DMS114 treated with DMSO at 0.1 percent for 48 hours (cell line): ENCODE data around the gene PREB.

ENCODE experiments used
- DNase-seq: peaks from one replicate; lab custom pipeline; 2025; ENCODE audit not compliant: unreplicated experiment; lab: John Stamatoyannopoulos, UW

PREB gene

DNA sequence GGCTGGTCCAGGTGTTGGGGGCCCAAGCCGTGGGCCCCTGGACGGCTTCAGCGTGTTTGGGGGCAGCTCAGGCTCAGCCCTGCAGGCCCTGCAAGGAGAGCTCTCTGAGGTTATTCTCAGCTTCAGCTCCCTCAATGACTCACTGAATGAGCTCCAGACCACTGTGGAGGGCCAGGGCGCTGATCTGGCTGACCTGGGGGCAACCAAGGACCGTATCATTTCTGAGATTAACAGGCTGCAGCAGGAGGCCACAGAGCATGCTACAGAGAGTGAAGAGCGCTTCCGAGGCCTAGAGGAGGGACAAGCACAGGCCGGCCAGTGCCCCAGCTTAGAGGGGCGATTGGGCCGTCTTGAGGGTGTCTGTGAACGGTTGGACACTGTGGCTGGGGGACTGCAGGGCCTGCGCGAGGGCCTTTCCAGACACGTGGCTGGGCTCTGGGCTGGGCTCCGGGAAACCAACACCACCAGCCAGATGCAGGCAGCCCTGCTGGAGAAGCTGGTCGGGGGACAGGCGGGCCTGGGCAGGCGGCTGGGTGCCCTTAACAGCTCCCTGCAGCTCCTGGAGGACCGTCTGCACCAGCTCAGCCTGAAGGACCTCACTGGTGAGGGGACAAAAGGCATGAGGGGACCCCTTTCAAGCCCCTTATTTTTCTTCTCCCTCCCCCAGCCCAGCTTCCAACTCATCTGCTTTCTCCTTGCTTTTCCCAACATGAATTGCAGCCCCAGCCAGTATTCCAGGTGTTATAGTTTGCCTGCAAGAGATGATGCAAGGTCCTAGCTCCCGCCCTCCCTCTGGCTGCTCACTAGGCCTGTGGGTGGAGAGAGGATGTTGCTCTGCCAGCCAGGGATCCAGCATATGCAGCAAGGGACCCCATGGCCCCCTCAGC lies 50.8 kb downstream of the PREB start:
- no peak for DNase-seq

DNA sequence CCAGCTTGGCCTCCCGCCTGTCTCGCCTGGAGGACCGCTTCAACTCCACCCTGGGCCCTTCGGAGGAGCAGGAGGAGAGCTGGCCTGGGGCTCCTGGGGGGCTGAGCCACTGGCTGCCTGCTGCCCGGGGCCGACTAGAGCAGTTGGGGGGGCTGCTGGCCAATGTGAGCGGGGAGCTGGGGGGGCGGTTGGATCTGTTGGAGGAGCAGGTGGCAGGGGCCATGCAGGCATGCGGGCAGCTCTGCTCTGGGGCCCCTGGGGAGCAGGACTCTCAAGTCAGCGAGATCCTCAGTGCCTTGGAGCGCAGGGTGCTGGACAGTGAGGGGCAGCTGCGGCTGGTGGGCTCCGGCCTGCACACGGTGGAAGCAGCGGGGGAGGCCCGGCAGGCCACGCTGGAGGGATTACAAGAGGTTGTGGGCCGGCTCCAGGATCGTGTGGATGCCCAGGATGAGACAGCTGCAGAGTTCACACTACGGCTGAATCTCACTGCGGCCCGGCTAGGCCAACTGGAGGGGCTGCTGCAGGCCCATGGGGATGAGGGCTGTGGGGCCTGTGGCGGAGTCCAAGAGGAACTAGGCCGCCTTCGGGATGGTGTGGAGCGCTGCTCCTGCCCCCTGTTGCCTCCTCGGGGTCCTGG lies 51.5 kb downstream of the PREB start:
- DNase-seq: no peak

DNA sequence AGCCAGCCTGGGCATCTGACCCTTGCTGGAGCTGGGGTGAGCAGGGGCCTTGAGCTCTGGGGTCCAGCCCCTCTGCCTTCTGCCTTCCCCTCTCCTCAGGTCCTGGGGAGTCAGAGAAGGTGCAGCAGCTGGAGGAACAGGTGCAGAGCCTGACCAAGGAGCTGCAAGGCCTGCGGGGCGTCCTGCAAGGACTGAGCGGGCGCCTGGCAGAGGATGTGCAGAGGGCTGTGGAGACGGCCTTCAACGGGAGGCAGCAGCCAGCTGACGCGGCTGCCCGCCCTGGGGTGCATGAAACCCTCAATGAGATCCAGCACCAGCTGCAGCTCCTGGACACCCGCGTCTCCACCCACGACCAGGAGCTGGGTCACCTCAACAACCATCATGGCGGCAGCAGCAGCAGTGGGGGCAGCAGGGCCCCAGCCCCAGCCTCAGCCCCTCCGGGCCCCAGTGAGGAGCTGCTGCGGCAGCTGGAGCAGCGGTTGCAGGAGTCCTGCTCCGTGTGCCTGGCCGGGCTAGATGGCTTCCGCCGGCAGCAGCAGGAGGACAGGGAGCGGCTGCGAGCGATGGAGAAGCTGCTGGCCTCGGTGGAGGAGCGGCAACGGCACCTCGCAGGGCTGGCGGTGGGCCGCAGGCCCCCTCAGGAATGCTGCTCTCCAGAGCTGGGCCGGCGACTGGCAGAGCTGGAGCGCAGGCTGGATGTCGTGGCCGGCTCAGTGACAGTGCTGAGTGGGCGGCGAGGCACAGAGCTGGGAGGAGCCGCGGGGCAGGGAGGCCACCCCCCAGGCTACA lies 52.3 kb downstream of the PREB start:
- DNase-seq: no peak
